ENCODE measurements around the gene CCDC146.

DNA sequence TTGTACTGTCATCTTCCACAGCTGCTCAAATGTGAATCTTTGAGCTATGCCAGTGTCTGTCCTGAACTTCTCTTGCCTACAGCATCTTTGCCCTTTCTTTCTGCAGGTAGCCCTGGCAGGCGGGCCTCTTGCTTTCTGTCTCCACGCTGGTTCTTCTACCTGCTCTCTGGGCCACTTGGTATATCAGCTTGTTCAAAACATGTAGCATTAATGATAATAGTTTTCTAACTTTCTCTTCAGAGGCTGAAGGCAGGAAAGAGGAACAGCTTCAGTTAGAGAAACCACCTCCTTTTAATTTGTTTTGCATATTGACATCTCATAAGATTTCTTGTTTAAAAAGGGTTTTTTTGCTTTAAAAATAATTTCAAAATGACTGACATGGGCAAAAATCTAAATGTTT is 78.1 kb downstream of the CCDC146 start:
- no peak for TF ChIP-seq CBFB (CRISPR knock-in tag; IDR thresholded peaks at IDR 0.05)
- TF ChIP-seq, protein P1, sequence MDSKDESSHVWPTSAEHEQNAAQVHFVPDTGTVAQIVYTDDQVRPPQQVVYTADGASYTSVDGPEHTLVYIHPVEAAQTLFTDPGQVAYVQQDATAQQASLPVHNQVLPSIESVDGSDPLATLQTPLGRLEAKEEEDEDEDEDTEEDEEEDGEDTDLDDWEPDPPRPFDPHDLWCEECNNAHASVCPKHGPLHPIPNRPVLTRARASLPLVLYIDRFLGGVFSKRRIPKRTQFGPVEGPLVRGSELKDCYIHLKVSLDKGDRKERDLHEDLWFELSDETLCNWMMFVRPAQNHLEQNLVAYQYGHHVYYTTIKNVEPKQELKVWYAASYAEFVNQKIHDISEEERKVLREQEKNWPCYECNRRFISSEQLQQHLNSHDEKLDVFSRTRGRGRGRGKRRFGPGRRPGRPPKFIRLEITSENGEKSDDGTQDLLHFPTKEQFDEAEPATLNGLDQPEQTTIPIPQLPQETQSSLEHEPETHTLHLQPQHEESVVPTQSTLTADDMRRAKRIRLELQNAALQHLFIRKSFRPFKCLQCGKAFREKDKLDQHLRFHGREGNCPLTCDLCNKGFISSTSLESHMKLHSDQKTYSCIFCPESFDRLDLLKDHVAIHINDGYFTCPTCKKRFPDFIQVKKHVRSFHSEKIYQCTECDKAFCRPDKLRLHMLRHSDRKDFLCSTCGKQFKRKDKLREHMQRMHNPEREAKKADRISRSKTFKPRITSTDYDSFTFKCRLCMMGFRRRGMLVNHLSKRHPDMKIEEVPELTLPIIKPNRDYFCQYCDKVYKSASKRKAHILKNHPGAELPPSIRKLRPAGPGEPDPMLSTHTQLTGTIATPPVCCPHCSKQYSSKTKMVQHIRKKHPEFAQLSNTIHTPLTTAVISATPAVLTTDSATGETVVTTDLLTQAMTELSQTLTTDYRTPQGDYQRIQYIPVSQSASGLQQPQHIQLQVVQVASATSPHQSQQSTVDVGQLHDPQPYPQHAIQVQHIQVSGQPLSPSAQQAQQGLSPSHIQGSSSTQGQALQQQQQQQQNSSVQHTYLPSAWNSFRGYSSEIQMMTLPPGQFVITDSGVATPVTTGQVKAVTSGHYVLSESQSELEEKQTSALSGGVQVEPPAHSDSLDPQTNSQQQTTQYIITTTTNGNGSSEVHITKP (IDR thresholded peaks at IDR 0.05; ENCODE audit: partially characterized antibody), result no peak
- no peak for TF ChIP-seq RAD51 (IDR thresholded peaks at IDR 0.05; ENCODE audit: borderline replicate concordance, low read depth)
- no peak for TF ChIP-seq SETDB1 (IDR thresholded peaks at IDR 0.05; ENCODE audit: low read length)
- TF ChIP-seq, protein P2, sequence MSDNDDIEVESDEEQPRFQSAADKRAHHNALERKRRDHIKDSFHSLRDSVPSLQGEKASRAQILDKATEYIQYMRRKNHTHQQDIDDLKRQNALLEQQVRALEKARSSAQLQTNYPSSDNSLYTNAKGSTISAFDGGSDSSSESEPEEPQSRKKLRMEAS (CRISPR knock-in tag; IDR thresholded peaks at IDR 0.05), result no peak

All from K562 (cell line).